Uterus (tissue), 2 donors: ENCODE data around the gene RSRC1.

ENCODE experiments used
- CTCF ChIP-seq, 4 experiments: fragments of 200-600 bp in 2 of 4; fragments of 450-650 bp in 2 of 4; sonication (generic) in 2 of 4; IDR thresholded peaks; one replicate each; pipeline ENCODE4 v1.5.1; 2016 to 2019; ENCODE audit warnings: antibody characterized with exemption in 4 of 4, mild to moderate bottlenecking in 2 of 4, moderate library complexity in 1 of 4
- POLR2A ChIP-seq, 2 donors: fragments of 450-650 bp; IDR thresholded peaks; one replicate each; pipeline ENCODE4 v1.6.1; 2016; ENCODE audit warnings: antibody characterized with exemption in 2 of 2, mild to moderate bottlenecking in 1 of 2, moderate library complexity in 1 of 2

DNA sequence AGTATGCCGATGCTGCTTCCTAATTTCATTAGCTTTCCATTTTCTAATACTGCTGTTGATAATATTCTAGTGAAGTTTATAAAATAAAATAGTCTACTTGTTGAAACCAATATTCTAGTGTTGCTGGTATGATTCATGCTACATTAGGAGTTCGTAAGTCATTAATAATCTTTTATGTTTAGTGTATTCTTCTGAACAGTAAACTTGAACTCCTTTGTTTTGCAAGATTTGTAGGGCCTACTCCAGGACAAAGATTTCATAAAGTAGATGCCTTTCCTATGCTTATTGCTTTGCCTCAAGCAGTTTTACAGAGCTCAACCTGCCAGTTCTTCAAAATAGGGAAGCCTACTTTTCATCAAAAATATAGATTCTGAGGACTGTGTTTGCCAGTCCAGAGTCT is 111.5 kb downstream of the RSRC1 start:
- TF ChIP-seq CTCF (IDR thresholded peaks at IDR 0.05): no peak
- no peak for TF ChIP-seq POLR2A (IDR thresholded peaks at IDR 0.05)
